Measurements from ENCODE around the gene ZNF346.

Gene ZNF346

GRCh38 chr5:177036443-177036842 is 13.9 kb downstream of the ZNF346 start:
- TF ChIP-seq CTCF (IDR thresholded peaks at IDR 0.05; ENCODE audit: poor library complexity, severe bottlenecking) = no peak
- Histone ChIP-seq H3K4me1 (ENCODE audit: insufficient read depth, poor library complexity, severe bottlenecking) (no peaks in the 10 kb centered on the region), H3K27me3 (ENCODE audit: insufficient read depth, poor library complexity, severe bottlenecking) (no peaks in the 10 kb centered on the region), H3K9me3 (ENCODE audit: severe bottlenecking) (no peaks in the 10 kb centered on the region), H3K36me3 (ENCODE audit: low read depth) (peaks cover 24% of the 10 kb centered on the region), H3K27ac (ENCODE audit: poor library complexity, severe bottlenecking) (no peak overlapping the region), H3K4me3 (ENCODE audit: severe bottlenecking) (no peak overlapping the region)
- ATAC-seq (ENCODE audit: low read depth) = no peak
- no peak for DNase-seq (ENCODE audit: low spot score)

- H3K4me3 ChIP-seq (ENCODE audit: severe bottlenecking) = no peak overlapping the region
- H3K27me3 ChIP-seq (ENCODE audit: insufficient read depth, poor library complexity, severe bottlenecking) = no peaks in the 10 kb centered on the region
- no peaks in the 10 kb centered on the region for H3K4me1 ChIP-seq (ENCODE audit: insufficient read depth, poor library complexity, severe bottlenecking)
- DNase-seq (ENCODE audit: low spot score) = no peak
- H3K9me3 ChIP-seq (ENCODE audit: severe bottlenecking) = no peaks in the 10 kb centered on the region
- no peak overlapping the region for H3K27ac ChIP-seq (ENCODE audit: poor library complexity, severe bottlenecking)
- no peak for TF ChIP-seq CTCF (IDR thresholded peaks at IDR 0.05; ENCODE audit: poor library complexity, severe bottlenecking)
- H3K36me3 ChIP-seq (ENCODE audit: low read depth) = peaks cover 26% of the 10 kb centered on the region
- ATAC-seq (ENCODE audit: low read depth) = no peak
Measured at GRCh38 chr5:177036921-177037320, 14.4 kb downstream of the ZNF346 start.

GRCh38 chr5:177040814-177041420 is 18.4 kb downstream of the ZNF346 start:
- no peak for TF ChIP-seq CTCF (IDR thresholded peaks at IDR 0.05; ENCODE audit: poor library complexity, severe bottlenecking)
- no peaks in the 10 kb centered on the region for H3K9me3 ChIP-seq (ENCODE audit: severe bottlenecking)
- DNase-seq (ENCODE audit: low spot score) = no peak
- ATAC-seq (ENCODE audit: low read depth) = no peak
- H3K4me1 ChIP-seq (ENCODE audit: insufficient read depth, poor library complexity, severe bottlenecking) = no peaks in the 10 kb centered on the region
- no peaks in the 10 kb centered on the region for H3K27me3 ChIP-seq (ENCODE audit: insufficient read depth, poor library complexity, severe bottlenecking)
- H3K27ac ChIP-seq (ENCODE audit: poor library complexity, severe bottlenecking) = no peak overlapping the region
- H3K4me3 ChIP-seq (ENCODE audit: severe bottlenecking) = no peak overlapping the region
- H3K36me3 ChIP-seq (ENCODE audit: low read depth) = peaks cover 52% of the 10 kb centered on the region

GRCh38 chr5:177041936-177042335 is 19.4 kb downstream of the ZNF346 start:
- Histone ChIP-seq H3K27ac (ENCODE audit: poor library complexity, severe bottlenecking) (no peak overlapping the region), H3K4me3 (ENCODE audit: severe bottlenecking) (no peak overlapping the region), H3K4me1 (ENCODE audit: insufficient read depth, poor library complexity, severe bottlenecking) (no peaks in the 10 kb centered on the region), H3K36me3 (ENCODE audit: low read depth) (peaks cover 61% of the 10 kb centered on the region), H3K9me3 (ENCODE audit: severe bottlenecking) (no peaks in the 10 kb centered on the region), H3K27me3 (ENCODE audit: insufficient read depth, poor library complexity, severe bottlenecking) (no peaks in the 10 kb centered on the region)
- DNase-seq (ENCODE audit: low spot score) = no peak
- ATAC-seq (ENCODE audit: low read depth) = no peak
- no peak for TF ChIP-seq CTCF (IDR thresholded peaks at IDR 0.05; ENCODE audit: poor library complexity, severe bottlenecking)

GRCh38 chr5:177043114-177043513 is 20.6 kb downstream of the ZNF346 start:
- peaks cover 72% of the 10 kb centered on the region for H3K36me3 ChIP-seq (ENCODE audit: low read depth)
- H3K4me3 ChIP-seq (ENCODE audit: severe bottlenecking) = no peak overlapping the region
- no peaks in the 10 kb centered on the region for H3K9me3 ChIP-seq (ENCODE audit: severe bottlenecking)
- no peak for DNase-seq (ENCODE audit: low spot score)
- no peak overlapping the region for H3K27ac ChIP-seq (ENCODE audit: poor library complexity, severe bottlenecking)
- no peaks in the 10 kb centered on the region for H3K27me3 ChIP-seq (ENCODE audit: insufficient read depth, poor library complexity, severe bottlenecking)
- no peaks in the 10 kb centered on the region for H3K4me1 ChIP-seq (ENCODE audit: insufficient read depth, poor library complexity, severe bottlenecking)
- ATAC-seq (ENCODE audit: low read depth) = no peak
- no peak for TF ChIP-seq CTCF (IDR thresholded peaks at IDR 0.05; ENCODE audit: poor library complexity, severe bottlenecking)

Measured in RWPE2 (cell line).